Measurements from ENCODE around the gene MRPL12.
"Not testable (repeated sequence)": the region's sequence is repeated elsewhere in the genome, so short reads cannot be mapped to it uniquely, and the experiment has no call there.

Gene MRPL12

GRCh38 chr17:81722184-81723120, 19.3 kb downstream of the MRPL12 start:
- Mint-ChIP-seq H3K4me1 (ENCODE audit: low read depth in 2 of 2) (no peaks in the 10 kb centered on the region), H3K27me3 (peaks cover 0 to 11% of the 10 kb centered on the region in 2 donors), H3K36me3 (ENCODE audit: insufficient read depth) (peaks cover 4% of the 10 kb centered on the region), H3K27ac (no peak overlapping the region), H3K4me3 (no peak overlapping the region), H3K9me3 (no peaks in the 10 kb centered on the region)
- DNase-seq (no peak), ATAC-seq (replicated peaks) (no peak)

DNA sequence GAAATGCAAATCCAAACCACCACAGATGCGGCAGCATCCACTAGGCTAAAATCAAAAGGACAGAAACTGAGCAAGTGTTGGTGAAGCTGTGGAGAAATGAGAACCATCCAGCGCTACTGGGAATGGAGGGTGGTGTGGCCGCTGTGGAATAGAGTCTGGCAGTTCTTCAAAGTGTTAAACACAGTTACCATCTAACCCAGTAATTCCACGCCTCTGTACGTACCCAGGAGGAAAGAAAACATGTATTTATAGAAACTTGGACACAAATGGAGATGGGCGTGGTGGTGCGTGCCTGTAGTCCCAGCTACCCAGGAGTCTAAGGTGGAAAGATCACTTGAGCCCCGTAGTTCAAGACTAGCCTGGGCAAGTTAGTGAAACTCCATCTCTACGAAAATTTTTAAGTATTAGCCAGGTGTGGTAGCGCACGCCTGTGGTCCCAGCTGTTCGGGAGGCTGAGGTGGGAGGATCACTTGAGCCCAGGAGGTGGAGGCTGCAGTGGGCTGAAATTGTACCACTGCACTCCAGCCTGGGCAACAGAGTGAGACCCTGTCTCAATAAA, 20.6 kb downstream of the MRPL12 start:
- DNase-seq (no peak), ATAC-seq (replicated peaks) (no peak)
- Mint-ChIP-seq H3K4me1 (ENCODE audit: low read depth in 2 of 2) (no peaks in the 10 kb centered on the region), H3K36me3 (ENCODE audit: insufficient read depth) (peaks cover 4% of the 10 kb centered on the region), H3K9me3 (no peaks in the 10 kb centered on the region), H3K4me3 (no peak overlapping the region), H3K27ac (no peak overlapping the region), H3K27me3 (peaks cover 0 to 11% of the 10 kb centered on the region in 2 donors)

- Mint-ChIP-seq H3K27me3 (peaks cover 0 to 12% of the 10 kb centered on the region in 2 donors), H3K27ac (no peak overlapping the region), H3K9me3 (no peaks in the 10 kb centered on the region), H3K36me3 (ENCODE audit: insufficient read depth) (no peaks in the 10 kb centered on the region), H3K4me1 (ENCODE audit: low read depth in 2 of 2) (no peaks in the 10 kb centered on the region), H3K4me3 (no peak overlapping the region)
- no peak for ATAC-seq (replicated peaks)
- no peak for DNase-seq
These were observed 22.3 kb downstream of the MRPL12 start for GRCh38 chr17:81725439-81725838.

DNA sequence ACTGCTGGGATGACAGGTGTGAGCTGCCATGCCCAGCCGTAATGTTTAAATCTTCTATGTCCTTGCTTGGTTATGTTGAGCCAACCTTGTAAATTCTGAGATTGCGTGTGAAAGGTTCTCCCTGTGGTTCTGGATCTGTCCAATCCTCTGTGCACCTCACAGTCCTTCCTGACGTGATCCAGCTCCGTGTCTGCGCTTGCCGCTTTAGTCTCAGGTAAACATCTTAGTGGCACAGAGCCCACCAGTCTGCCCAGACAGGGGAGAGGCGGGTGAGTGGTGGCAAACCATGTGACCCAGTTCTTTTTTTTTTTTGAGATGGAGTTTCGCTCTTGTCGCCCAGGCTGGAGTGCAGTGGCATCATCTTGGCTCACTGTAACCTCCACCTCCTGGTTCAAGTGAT, 22.8 kb downstream of the MRPL12 start:
- H3K9me3 Mint-ChIP-seq, result no peaks in the 10 kb centered on the region
- no peak overlapping the region for H3K27ac Mint-ChIP-seq
- no peaks in the 10 kb centered on the region for H3K4me1 Mint-ChIP-seq (ENCODE audit: low read depth in 2 of 2)
- ATAC-seq (replicated peaks) (no peak), DNase-seq (no peak)
- no peak overlapping the region for H3K4me3 Mint-ChIP-seq
- H3K36me3 Mint-ChIP-seq (ENCODE audit: insufficient read depth), result no peaks in the 10 kb centered on the region
- H3K27me3 Mint-ChIP-seq, result peaks cover 0 to 17% of the 10 kb centered on the region in 2 donors

GRCh38 chr17:81727324-81728031, 24.3 kb downstream of the MRPL12 start:
- no peak overlapping the region for H3K4me3 Mint-ChIP-seq
- H3K9me3 Mint-ChIP-seq, result no peaks in the 10 kb centered on the region
- H3K27me3 Mint-ChIP-seq, result peaks cover 3 to 32% of the 10 kb centered on the region in 2 donors
- H3K27ac Mint-ChIP-seq, result no peak overlapping the region
- no peaks in the 10 kb centered on the region for H3K36me3 Mint-ChIP-seq (ENCODE audit: insufficient read depth)
- no peaks in the 10 kb centered on the region for H3K4me1 Mint-ChIP-seq (ENCODE audit: low read depth in 2 of 2)
- ATAC-seq (replicated peaks) (no peak), DNase-seq (no peak)

- peaks cover 5 to 10% of the 10 kb centered on the region in 2 donors for H3K4me1 Mint-ChIP-seq (ENCODE audit: low read depth in 2 of 2)
- H3K27me3 Mint-ChIP-seq, result peaks cover 19 to 62% of the 10 kb centered on the region in 2 donors
- no peaks in the 10 kb centered on the region for H3K9me3 Mint-ChIP-seq
- DNase-seq (peak; percentile 39 to 55 (median 51)), ATAC-seq (replicated peaks) (peak; percentile 88)
- H3K4me3 Mint-ChIP-seq, result no peak overlapping the region
- H3K27ac Mint-ChIP-seq, result no peak overlapping the region
- H3K36me3 Mint-ChIP-seq (ENCODE audit: insufficient read depth), result peaks cover 4% of the 10 kb centered on the region
These were observed 30.6 kb downstream of the MRPL12 start for GRCh38 chr17:81733507-81734404.

DNA sequence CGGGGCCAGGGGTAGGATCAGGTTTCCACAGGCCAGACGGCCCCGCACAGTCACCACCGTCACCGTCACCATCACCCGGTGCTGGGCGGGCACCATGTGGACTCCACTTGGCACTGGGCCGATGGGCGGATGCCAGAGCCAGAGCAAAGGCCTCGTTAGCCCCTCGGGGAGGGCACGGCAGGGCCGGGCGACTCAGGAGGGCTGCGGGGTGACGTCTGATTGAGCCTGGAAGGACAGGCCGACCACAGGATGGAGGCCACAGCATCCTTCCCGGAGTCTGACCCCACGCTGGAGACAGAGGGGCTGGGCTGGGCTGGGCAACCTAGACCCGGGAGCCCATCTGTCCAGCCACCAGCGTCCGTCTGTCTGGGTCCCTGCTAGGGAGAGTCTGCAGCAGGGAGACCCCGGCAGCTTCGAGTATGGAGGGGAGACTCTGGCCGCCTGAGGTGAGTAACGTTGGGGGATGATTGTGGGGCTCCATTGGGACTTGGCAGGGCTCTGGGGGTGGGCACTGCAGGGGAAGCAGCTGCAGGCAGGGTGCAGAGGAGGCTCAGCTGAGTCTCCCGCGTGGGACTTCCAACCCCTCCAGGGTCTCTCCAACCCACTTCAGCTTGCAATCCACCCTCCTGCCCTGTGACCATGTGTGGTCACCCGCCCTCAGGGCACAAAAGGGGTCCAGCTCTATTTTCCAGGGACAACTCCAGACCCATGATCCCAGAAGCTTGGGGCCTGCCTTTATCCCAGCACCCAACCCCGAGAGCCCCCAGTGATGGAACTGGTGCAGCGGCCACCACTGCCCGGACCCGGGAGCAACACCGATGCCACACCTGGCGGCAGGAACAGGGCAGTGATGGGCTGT, 31.5 kb downstream of the MRPL12 start:
- Mint-ChIP-seq H3K27ac (no peak overlapping the region), H3K9me3 (no peaks in the 10 kb centered on the region), H3K27me3 (peaks cover 19 to 65% of the 10 kb centered on the region in 2 donors), H3K4me3 (no peak overlapping the region), H3K4me1 (ENCODE audit: low read depth in 2 of 2) (peaks cover 5 to 10% of the 10 kb centered on the region in 2 donors), H3K36me3 (ENCODE audit: insufficient read depth) (peaks cover 4% of the 10 kb centered on the region)
- DNase-seq (no peak), ATAC-seq (replicated peaks) (no peak)

DNA sequence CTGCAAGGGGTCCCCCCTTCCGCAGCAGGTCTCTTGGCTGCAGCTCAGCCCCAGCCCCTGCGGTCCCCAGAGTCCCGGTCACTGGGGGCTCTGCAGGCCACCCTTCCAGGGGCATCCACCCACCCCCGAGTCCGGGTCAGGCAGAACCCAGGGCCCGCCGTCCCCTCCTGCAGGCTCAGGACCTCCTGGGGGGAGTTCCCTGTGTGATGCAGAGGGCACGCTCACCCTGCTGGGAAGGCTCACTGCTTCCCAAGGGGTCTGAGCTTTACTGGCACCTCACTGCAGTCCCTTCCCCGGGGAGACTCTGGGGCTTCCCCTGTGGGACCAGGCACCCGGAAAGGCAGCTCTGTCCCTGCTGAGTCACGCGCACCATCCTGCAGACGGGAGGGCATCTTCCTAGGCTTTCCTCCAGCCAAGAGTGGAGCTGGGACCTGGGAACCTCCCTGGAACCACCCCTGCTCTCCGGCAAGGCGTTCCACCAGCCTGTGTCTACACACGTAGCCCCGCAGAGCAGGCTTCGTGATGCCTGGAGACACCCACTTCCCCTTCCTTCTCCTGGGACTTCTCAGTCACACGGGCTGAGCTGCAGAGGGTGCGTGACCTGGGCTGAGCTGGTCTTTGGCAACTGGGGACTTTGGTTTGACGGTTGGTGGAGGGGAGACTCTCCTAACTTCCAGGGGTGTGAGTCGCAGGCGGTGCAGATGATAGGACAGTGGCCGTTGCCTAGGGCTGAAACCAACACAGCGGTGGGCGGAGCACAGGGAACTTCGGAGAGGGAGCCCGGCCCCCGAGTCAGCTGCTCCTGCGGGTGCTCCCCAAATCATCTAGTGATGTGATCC, 32.3 kb downstream of the MRPL12 start:
- H3K9me3 Mint-ChIP-seq, result no peaks in the 10 kb centered on the region
- H3K4me1 Mint-ChIP-seq (ENCODE audit: low read depth in 2 of 2), result peaks cover 5 to 10% of the 10 kb centered on the region in 2 donors
- ATAC-seq (replicated peaks) (peak; percentile 48), DNase-seq (no peak)
- peaks cover 4% of the 10 kb centered on the region for H3K36me3 Mint-ChIP-seq (ENCODE audit: insufficient read depth)
- H3K4me3 Mint-ChIP-seq, result peak overlapping the region in 1 of 2 donors; percentile 57
- H3K27me3 Mint-ChIP-seq, result peaks cover 19 to 64% of the 10 kb centered on the region in 2 donors
- no peak overlapping the region for H3K27ac Mint-ChIP-seq

GRCh38 chr17:81737947-81738800, 35.0 kb downstream of the MRPL12 start:
- no peaks in the 10 kb centered on the region for H3K9me3 Mint-ChIP-seq
- ATAC-seq (replicated peaks) (no peak), DNase-seq (no peak)
- H3K4me1 Mint-ChIP-seq (ENCODE audit: low read depth in 2 of 2), result peaks cover 8 to 10% of the 10 kb centered on the region in 2 donors
- H3K27ac Mint-ChIP-seq, result no peak overlapping the region
- peaks cover 9 to 54% of the 10 kb centered on the region in 2 donors for H3K27me3 Mint-ChIP-seq
- H3K36me3 Mint-ChIP-seq (ENCODE audit: insufficient read depth), result peaks cover 7% of the 10 kb centered on the region
- no peak overlapping the region for H3K4me3 Mint-ChIP-seq

DNA sequence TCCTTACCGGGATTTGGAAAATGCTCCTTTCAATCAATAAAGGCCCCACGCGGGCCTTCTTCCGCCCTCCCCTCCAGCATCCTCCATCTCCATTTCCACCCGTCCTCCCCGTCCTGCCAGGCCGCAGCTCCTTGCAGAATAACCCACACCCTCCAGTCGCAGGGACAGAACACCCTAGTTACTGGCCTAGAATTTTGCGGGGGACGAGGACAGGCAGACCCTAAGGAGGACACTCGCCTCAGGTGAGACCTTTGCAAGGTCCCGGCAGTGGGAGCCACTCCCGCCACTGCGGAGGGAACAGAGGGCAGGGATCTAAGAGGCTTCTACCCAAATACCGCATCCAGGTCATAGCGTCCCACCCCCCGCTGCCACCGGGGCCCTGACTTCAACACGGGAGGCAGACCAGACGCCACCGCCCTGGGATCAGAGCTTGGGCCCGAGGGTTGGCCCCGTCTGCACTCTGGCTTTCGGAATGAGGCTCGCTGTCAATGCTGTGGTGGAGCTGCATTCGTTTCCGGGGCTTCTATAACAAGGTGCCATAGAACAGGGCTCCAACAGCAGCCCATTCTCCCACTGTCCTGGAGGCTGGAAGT, 35.7 kb downstream of the MRPL12 start:
- H3K27ac Mint-ChIP-seq, result no peak overlapping the region
- H3K9me3 Mint-ChIP-seq, result no peaks in the 10 kb centered on the region
- H3K36me3 Mint-ChIP-seq (ENCODE audit: insufficient read depth), result peaks cover 7% of the 10 kb centered on the region
- no peak overlapping the region for H3K4me3 Mint-ChIP-seq
- DNase-seq (no peak), ATAC-seq (replicated peaks) (no peak)
- peaks cover 3 to 5% of the 10 kb centered on the region in 2 donors for H3K4me1 Mint-ChIP-seq (ENCODE audit: low read depth in 2 of 2)
- peaks cover 2 to 47% of the 10 kb centered on the region in 2 donors for H3K27me3 Mint-ChIP-seq

DNA sequence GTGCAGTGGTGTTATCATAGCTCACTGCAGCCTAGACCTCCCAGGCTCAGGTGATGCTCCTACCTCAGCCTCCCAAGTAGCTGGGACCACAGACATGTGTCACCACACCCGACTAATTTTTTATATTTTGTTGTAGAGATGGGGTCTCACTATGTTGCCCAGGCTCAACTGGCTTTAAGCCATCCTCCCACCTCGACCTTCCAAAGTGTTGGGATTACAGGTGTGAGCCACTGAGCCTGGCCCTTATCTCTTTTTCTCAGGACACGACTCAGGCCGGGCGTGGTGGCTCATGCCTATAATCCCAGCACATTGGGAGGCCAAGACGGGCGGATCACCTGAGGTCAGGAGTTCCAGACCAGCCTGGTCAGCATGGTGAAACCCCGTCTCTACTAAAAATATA, 36.4 kb downstream of the MRPL12 start:
- not testable (repeated sequence) for H3K4me3 Mint-ChIP-seq; H3K27ac Mint-ChIP-seq; H3K4me1 Mint-ChIP-seq (ENCODE audit: low read depth in 2 of 2); H3K9me3 Mint-ChIP-seq; DNase-seq; ATAC-seq (replicated peaks); H3K36me3 Mint-ChIP-seq (ENCODE audit: insufficient read depth)
- H3K27me3 Mint-ChIP-seq, result peaks cover 0 to 43% of the 10 kb centered on the region in 2 donors

Measured in effector memory CD8-positive, alpha-beta T cell (primary cell).